H1 (cell line): ENCODE data around the gene DRC3. TPM values are rescaled to one million over a fixed set of nuclear protein-coding genes. Genes with fewer than 3 reads are reported as not detected.

Source experiments
- CBX5 ChIP-seq: fragments of 300-800, 300-1000 bp; sonication (generic); IDR thresholded peaks from 2 replicates; pipeline ENCODE4 v1.7.1; 2016; ENCODE audit warnings: antibody characterized with exemption, low read length, low read depth
- GTF2F1 ChIP-seq: IDR thresholded peaks from 2 replicates; pipeline ENCODE4 v1.6.1; 2012; ENCODE audit warnings: low read depth, low read length, improper control_type of control experiment, borderline replicate concordance
- HDAC2 ChIP-seq, 2 experiments: fragments of 300-600 bp in 1 of 2; sonication (generic) in 1 of 2; IDR thresholded peaks; 2 replicates each; pipeline ENCODE4 v1.6.1; 2011 to 2012; ENCODE audit warnings: low read depth in 2 of 2, low read length in 2 of 2, mild to moderate bottlenecking in 2 of 2, moderate library complexity in 2 of 2, borderline replicate concordance in 1 of 2, inconsistent platforms in 1 of 2
- RNF2 ChIP-seq: fragments of 200-900, 300-1000 bp; sonication (generic); IDR thresholded peaks from 2 replicates; pipeline ENCODE4 v1.7.1; 2016; ENCODE audit warnings: borderline replicate concordance, low read depth, mild to moderate bottlenecking, antibody characterized with exemption, low read length; ENCODE audit not compliant: poor library complexity, severe bottlenecking; ENCODE audit errors: missing control alignments
- SP1 ChIP-seq: IDR thresholded peaks from 2 replicates; pipeline ENCODE4 v1.6.1; 2011; ENCODE audit warnings: low read depth, low read length
- SUZ12 ChIP-seq: fragments of 200-600 bp; sonication (generic); IDR thresholded peaks from 2 replicates; pipeline ENCODE4 v1.6.1; 2012; ENCODE audit warnings: mild to moderate bottlenecking, inconsistent platforms, low read length, moderate library complexity, mixed read lengths
- polyA plus RNA-seq, 7 experiments: library from polyadenylated mRNA; depleted of rRNA in 3 of 7; stranded (reverse) in 5 of 7; unstranded in 2 of 7; fragments of >200 nt in 5 of 7; fragments of 200-250 nt in 2 of 7; gene quantifications; 1 replicate in 5 of 7; 2 replicates in 1 of 7; 4 replicates in 1 of 7; pipeline versions ENCODE4 v1.2.1 to v1.2.3, GENCODE V29; 2011 to 2013; ENCODE audit warnings: missing spikeins in 2 of 7, mixed read lengths in 2 of 7
- total RNA-seq: library from RNA; stranded (reverse); fragmentation: NEBNext Ultra II Directional; extraction: Animal tissue kit (Norgen Biotek cat#: 25700); gene quantifications from 2 replicates; pipeline ENCODE4 v1.2.1, GENCODE V29; 2021
- TF ChIP-seq, protein P1 (sequence below): IDR thresholded peaks from 2 replicates; pipeline ENCODE4 v1.6.1; 2012; ENCODE audit warnings: low read length, inconsistent platforms

The DRC3 gene
- total and polyA plus RNA-seq, 2 of the 8 experiments (the other 6 are each of a cell fraction or from before 2014, with no cell fraction given): 0.59 TPM; not detected in 1

DNA sequence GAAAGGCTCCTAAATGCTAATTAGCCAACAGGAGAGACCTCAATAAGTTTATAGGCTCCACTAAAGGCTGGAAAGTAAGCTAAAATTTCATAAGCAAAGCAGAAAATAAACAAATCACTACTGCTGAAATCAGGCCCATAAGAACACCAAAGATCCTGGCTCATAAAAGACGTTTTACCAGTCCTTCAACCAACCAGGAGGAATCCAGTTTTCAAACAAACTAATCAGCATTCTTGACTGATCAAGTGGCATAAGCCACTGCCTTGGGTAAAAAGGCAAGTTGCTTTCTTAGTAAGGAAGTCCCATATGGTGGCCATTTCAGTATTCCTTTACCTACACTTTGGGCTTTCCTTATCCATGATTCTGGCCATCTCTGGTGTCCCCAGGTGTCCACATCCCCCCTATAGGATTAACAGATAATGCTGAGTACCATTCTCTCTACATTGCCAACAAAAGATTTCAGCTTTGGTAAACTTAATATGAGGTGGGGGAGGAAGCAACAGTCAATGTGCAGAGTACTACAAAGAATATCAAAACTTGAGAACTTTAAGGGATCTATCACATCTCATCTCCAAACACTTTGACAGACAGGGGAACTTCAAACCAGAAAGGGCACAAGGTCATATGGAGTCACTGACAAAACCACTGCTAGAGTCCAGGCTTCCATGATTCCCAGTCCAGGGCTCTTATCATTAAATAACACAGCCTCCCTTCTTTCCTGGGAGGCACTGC is 1.8 kb upstream of the DRC3 start (continued):
- TF ChIP-seq, protein P1, sequence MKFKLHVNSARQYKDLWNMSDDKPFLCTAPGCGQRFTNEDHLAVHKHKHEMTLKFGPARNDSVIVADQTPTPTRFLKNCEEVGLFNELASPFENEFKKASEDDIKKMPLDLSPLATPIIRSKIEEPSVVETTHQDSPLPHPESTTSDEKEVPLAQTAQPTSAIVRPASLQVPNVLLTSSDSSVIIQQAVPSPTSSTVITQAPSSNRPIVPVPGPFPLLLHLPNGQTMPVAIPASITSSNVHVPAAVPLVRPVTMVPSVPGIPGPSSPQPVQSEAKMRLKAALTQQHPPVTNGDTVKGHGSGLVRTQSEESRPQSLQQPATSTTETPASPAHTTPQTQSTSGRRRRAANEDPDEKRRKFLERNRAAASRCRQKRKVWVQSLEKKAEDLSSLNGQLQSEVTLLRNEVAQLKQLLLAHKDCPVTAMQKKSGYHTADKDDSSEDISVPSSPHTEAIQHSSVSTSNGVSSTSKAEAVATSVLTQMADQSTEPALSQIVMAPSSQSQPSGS: no peak
- TF ChIP-seq CBX5: no peak
- TF ChIP-seq HDAC2 (IDR thresholded peaks at IDR 0.05; ENCODE audit: borderline replicate concordance in 1 of 2, low read depth in 2 of 2, low read length in 2 of 2): no peak
- TF ChIP-seq GTF2F1: no peak
- no peak for TF ChIP-seq SP1
- no peak for TF ChIP-seq RNF2
- no peak for TF ChIP-seq SUZ12
